H1 (cell line): ENCODE measurements around the gene ZBTB38. TPM values are rescaled to one million over a fixed set of nuclear protein-coding genes. Genes with fewer than 3 reads are reported as not detected.

Source experiments
- ATF2 ChIP-seq: IDR thresholded peaks from 2 replicates; pipeline ENCODE4 v1.6.1; 2012; ENCODE audit warnings: low read length, inconsistent platforms
- EZH2 ChIP-seq: fragments of 200-600 bp; sonication (generic); IDR thresholded peaks from 2 replicates; pipeline ENCODE4 v1.7.1; 2012; ENCODE audit warnings: low read depth, mild to moderate bottlenecking, moderate library complexity, low read length, inconsistent platforms; ENCODE audit not compliant: severe bottlenecking
- SIN3A ChIP-seq, 2 experiments: IDR thresholded peaks in 1 of 2; conservative IDR thresholded peaks in 1 of 2; 2 replicates each; pipeline ENCODE4 v1.6.1; 2011 to 2012; ENCODE audit warnings: low read length in 2 of 2, improper control_type of control experiment in 1 of 2, low read depth in 1 of 2, mild to moderate bottlenecking in 1 of 2
- YY1 ChIP-seq: IDR thresholded peaks from 2 replicates; pipeline ENCODE4 v1.6.1; 2011; ENCODE audit warnings: low read depth, mild to moderate bottlenecking, low read length
- polyA plus RNA-seq, 7 experiments: library from polyadenylated mRNA; depleted of rRNA in 3 of 7; stranded (reverse) in 5 of 7; unstranded in 2 of 7; fragments of >200 nt in 5 of 7; fragments of 200-250 nt in 2 of 7; gene quantifications; 1 replicate in 5 of 7; 2 replicates in 1 of 7; 4 replicates in 1 of 7; pipeline versions ENCODE4 v1.2.1 to v1.2.3, GENCODE V29; 2011 to 2013; ENCODE audit warnings: missing spikeins in 2 of 7, mixed read lengths in 2 of 7
- total RNA-seq: library from RNA; stranded (reverse); fragmentation: NEBNext Ultra II Directional; extraction: Animal tissue kit (Norgen Biotek cat#: 25700); gene quantifications from 2 replicates; pipeline ENCODE4 v1.2.1, GENCODE V29; 2021

Gene ZBTB38
- total and polyA plus RNA-seq, 2 of the 8 experiments (the other 6 are each of a cell fraction or from before 2014, with no cell fraction given): 4.4 to 10.5 TPM

- no peak for TF ChIP-seq EZH2
- TF ChIP-seq ATF2: no peak
- TF ChIP-seq YY1: no peak
- TF ChIP-seq SIN3A (conservative IDR thresholded peaks at IDR 0.05 in 1 of 2, IDR thresholded peaks at IDR 0.05 in 1 of 2; ENCODE audit: low read depth in 1 of 2, low read length in 2 of 2): no peak
- TF ChIP-seq, all 59 proteins: peak for 0
Observed at GRCh38 chr3:141323936-141324704, 44.2 kb upstream of the ZBTB38 start (continued).
